ENCODE measurements around the gene UPF1.

UPF1 gene

GRCh38 chr19:18828786-18829185 lies 3.0 kb upstream of the UPF1 start:
- TF ChIP-seq CTCF (IDR thresholded peaks at IDR 0.05; ENCODE audit: borderline replicate concordance, control extremely low read depth, extremely low read depth, insufficient read depth, missing control alignments), result no peak
- in situ Hi-C loops (cut with MboI; ENCODE audit: low sequenced_read_pairs, unreplicated experiment), result no loop called here
- no peak for DNase-seq (ENCODE audit: low spot score)

- no peak for TF ChIP-seq CTCF (IDR thresholded peaks at IDR 0.05; ENCODE audit: borderline replicate concordance, control extremely low read depth, extremely low read depth, insufficient read depth, missing control alignments)
Measured at GRCh38 chr19:18830488-18830887, 1.3 kb upstream of the UPF1 start.

GRCh38 chr19:18832306-18833140 lies 764 bp downstream of the UPF1 start:
- in situ Hi-C loops (cut with MboI; ENCODE audit: low sequenced_read_pairs, unreplicated experiment), result no loop called here
- peak; percentile 65 for DNase-seq (ENCODE audit: low spot score)
- TF ChIP-seq CTCF (IDR thresholded peaks at IDR 0.05; ENCODE audit: borderline replicate concordance, control extremely low read depth, extremely low read depth, insufficient read depth, missing control alignments), result peak; percentile 15

More at GRCh38 chr19:18830488-18830887, 1.3 kb upstream of the UPF1 start:
- in situ Hi-C loops (cut with MboI; ENCODE audit: low sequenced_read_pairs, unreplicated experiment), result no loop called here
- no peak for DNase-seq (ENCODE audit: low spot score)

GRCh38 chr19:18833141-18833476 lies 1.4 kb downstream of the UPF1 start:
- peak; percentile 34 for DNase-seq (ENCODE audit: low spot score)
- in situ Hi-C loops (cut with MboI; ENCODE audit: low sequenced_read_pairs, unreplicated experiment), result no loop called here
- no peak for TF ChIP-seq CTCF (IDR thresholded peaks at IDR 0.05; ENCODE audit: borderline replicate concordance, control extremely low read depth, extremely low read depth, insufficient read depth, missing control alignments)

GRCh38 chr19:18833849-18834643 lies 2.3 kb downstream of the UPF1 start:
- no peak for TF ChIP-seq CTCF (IDR thresholded peaks at IDR 0.05; ENCODE audit: borderline replicate concordance, control extremely low read depth, extremely low read depth, insufficient read depth, missing control alignments)
- in situ Hi-C loops (cut with MboI; ENCODE audit: low sequenced_read_pairs, unreplicated experiment), result no loop called here
- DNase-seq (ENCODE audit: low spot score), result peak; percentile 21

GRCh38 chr19:18834644-18834984 lies 2.9 kb downstream of the UPF1 start:
- no peak for TF ChIP-seq CTCF (IDR thresholded peaks at IDR 0.05; ENCODE audit: borderline replicate concordance, control extremely low read depth, extremely low read depth, insufficient read depth, missing control alignments)
- no peak for DNase-seq (ENCODE audit: low spot score)
- in situ Hi-C loops (cut with MboI; ENCODE audit: low sequenced_read_pairs, unreplicated experiment), result no loop called here
